ENCODE data around the gene ALDH3A1. TPM values are rescaled to one million over a fixed set of nuclear protein-coding genes. Genes with fewer than 3 reads are reported as not detected.

ALDH3A1 gene
- total and polyA plus RNA-seq, 2 donors (not counting 3 experiments of a cell fraction or from before 2014, with no cell fraction given): 0.11 to 1.2 TPM

- Histone ChIP-seq H3K9me1 (replicated peaks; ENCODE audit: control insufficient read depth, extremely low read depth, insufficient read depth, low read length) (no peaks in the 10 kb centered on the region), H3K4me1 (ENCODE audit: control insufficient read depth, extremely low read depth, insufficient read depth, low read length) (no peaks in the 10 kb centered on the region), H3K9ac (replicated peaks; ENCODE audit: extremely low read depth, insufficient read depth, low read length) (no peak overlapping the region), H3K4me3 (replicated peaks in 1 of 3; ENCODE audit: insufficient read depth in 1 of 3, low read depth in 1 of 3, low read length in 3 of 3) (no peak overlapping the region), H3K36me3 (ENCODE audit: control insufficient read depth in 2 of 2, extremely low read depth in 1 of 2, insufficient read depth in 2 of 2, low read length in 2 of 2) (no peaks in the 10 kb centered on the region), H3K27ac (ENCODE audit: insufficient read depth, low read depth, low read length) (no peak overlapping the region), H3K9me3 (replicated peaks; ENCODE audit: control insufficient read depth, insufficient read depth, low read length) (no peaks in the 10 kb centered on the region), H3K79me2 (ENCODE audit: control insufficient read depth, insufficient read depth, low read length) (no peaks in the 10 kb centered on the region), H2AFZ (ENCODE audit: low read depth, low read length) (no peak overlapping the region), H3K27me3 (ENCODE audit: control insufficient read depth in 2 of 2, insufficient read depth in 2 of 2, low read length in 2 of 2) (no peaks in the 10 kb centered on the region), H4K20me1 (replicated peaks; ENCODE audit: control insufficient read depth, extremely low read depth, insufficient read depth, low read length) (no peaks in the 10 kb centered on the region), H3K4me2 (ENCODE audit: insufficient read depth, low read length) (no peak overlapping the region)
- dilution Hi-C loops (cut with MboI; ENCODE audit: extremely low pct_ligation_motif_present, low sequenced_read_pairs) (no loop called here), intact Hi-C loops (cut with micrococcal nuclease) (no loop called here)
- FAIRE-seq (no peak), DNase-seq (ENCODE audit: low read depth, low spot score) (no peak)
- POLR2A ChIA-PET: no interaction called here
- no TSS peak for BruUV-seq (replicated peaks)
- TF ChIP-seq MYC (IDR thresholded peaks at IDR 0.05; ENCODE audit: low read depth, low read length) (no peak), GATA2 (IDR thresholded peaks at IDR 0.05; ENCODE audit: insufficient read depth, insufficient read length, low read depth, low read length) (no peak), POLR2A (IDR thresholded peaks at IDR 0.05; ENCODE audit: low read depth, low read length) (no peak), POLR2AphosphoS5 (IDR thresholded peaks at IDR 0.05; ENCODE audit: insufficient read depth, low read depth, low read length) (no peak), FOS (IDR thresholded peaks at IDR 0.05; ENCODE audit: borderline replicate concordance, insufficient read depth, low read length) (no peak), MAX (IDR thresholded peaks at IDR 0.05; ENCODE audit: insufficient read depth, insufficient read length) (no peak), EZH2 (IDR thresholded peaks at IDR 0.05; ENCODE audit: borderline replicate concordance, low read depth, low read length, severe bottlenecking) (no peak), JUN (IDR thresholded peaks at IDR 0.05; ENCODE audit: borderline replicate concordance, insufficient read depth, insufficient read length, low read depth) (no peak)
- TF ChIP-seq, protein P1, sequence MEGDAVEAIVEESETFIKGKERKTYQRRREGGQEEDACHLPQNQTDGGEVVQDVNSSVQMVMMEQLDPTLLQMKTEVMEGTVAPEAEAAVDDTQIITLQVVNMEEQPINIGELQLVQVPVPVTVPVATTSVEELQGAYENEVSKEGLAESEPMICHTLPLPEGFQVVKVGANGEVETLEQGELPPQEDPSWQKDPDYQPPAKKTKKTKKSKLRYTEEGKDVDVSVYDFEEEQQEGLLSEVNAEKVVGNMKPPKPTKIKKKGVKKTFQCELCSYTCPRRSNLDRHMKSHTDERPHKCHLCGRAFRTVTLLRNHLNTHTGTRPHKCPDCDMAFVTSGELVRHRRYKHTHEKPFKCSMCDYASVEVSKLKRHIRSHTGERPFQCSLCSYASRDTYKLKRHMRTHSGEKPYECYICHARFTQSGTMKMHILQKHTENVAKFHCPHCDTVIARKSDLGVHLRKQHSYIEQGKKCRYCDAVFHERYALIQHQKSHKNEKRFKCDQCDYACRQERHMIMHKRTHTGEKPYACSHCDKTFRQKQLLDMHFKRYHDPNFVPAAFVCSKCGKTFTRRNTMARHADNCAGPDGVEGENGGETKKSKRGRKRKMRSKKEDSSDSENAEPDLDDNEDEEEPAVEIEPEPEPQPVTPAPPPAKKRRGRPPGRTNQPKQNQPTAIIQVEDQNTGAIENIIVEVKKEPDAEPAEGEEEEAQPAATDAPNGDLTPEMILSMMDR (IDR thresholded peaks at IDR 0.05; ENCODE audit: extremely low read depth in 1 of 2, insufficient read depth in 1 of 2, low read depth in 1 of 2, low read length in 2 of 2): no peak
- CTCF ChIA-PET: interaction anchor here (0.7 to 8.6 kb wide), 7 partner anchors 9 to 397 kb away, joined by 3 to 169 read pairs (median 6); partner anchors contain the start of genes ALDH3A1 and B9D1
Observed at GRCh38 chr17:19759568-19760549, 11.8 kb upstream of the ALDH3A1 start.

Data from endothelial cell of umbilical vein (primary cell).